ENCODE data around the gene PARP15. TPM values are rescaled to one million over a fixed set of nuclear protein-coding genes. Genes with fewer than 3 reads are reported as not detected.
"Not testable (repeated sequence)": the region's sequence is repeated elsewhere in the genome, so short reads cannot be mapped to it uniquely, and the experiment has no call there.

Gene PARP15
- polyA plus RNA-seq, 4 donors, result 0.21 to 0.36 (median 0.28) TPM

GRCh38 chr3:122661633-122662032 lies 84.2 kb downstream of the PARP15 start:
- no peak for DNase-seq (ENCODE audit: low read depth in 4 of 4, low spot score in 3 of 4)

DNA sequence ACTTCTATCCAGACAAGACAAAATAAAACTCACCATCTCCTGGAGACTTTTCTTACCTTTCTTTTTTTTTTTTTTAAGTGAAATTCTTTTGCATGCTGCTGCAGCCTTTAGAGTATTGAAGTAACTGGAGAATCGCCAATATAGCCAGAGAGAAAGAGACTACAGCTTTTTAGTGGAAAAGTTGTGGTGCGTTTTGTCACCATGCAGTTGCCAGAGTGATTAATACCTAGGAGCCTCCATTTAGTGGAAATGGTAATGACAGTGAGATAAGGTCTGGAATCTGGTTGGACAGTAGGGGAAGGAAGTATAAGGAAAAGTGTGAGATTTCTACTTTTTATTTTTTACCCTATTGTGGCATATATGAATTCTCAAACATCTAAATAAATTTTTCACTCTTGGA lies 85.1 kb downstream of the PARP15 start:
- no peak for DNase-seq (ENCODE audit: low read depth in 4 of 4, low spot score in 3 of 4)

DNA sequence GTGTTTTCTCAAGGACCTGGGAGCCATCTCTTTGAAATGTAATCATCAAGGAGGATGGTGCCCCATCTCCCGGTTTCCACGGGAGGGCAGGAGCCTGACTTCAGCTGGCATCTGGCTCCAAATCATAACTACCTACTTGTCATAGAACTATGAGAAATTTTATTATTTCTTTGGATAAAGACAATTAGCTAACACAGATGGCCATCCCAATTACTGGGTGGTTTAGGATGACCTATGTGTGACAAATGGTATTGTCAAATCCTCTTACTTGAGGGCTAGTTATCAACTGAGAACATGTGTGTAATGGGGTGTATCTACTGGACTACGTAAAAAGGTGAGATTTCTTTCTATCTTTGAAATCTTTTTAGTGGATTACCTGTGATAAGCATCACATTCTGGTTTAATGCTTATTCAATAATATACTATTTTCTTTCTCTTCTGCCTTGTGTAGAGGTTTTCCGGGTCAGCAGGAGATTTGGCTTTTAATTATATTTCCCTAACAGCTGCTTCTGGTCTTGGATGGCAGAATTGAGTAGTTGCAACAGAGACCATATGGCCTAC lies 87.9 kb downstream of the PARP15 start:
- no peak for DNase-seq (ENCODE audit: low read depth in 4 of 4, low spot score in 3 of 4)

- no peak for DNase-seq (ENCODE audit: low read depth in 4 of 4, low spot score in 3 of 4)
Observed at GRCh38 chr3:122665881-122666280, 88.4 kb downstream of the PARP15 start.

- DNase-seq (ENCODE audit: low read depth in 4 of 4, low spot score in 3 of 4), result no peak
Observed at GRCh38 chr3:122668930-122669730, 91.7 kb downstream of the PARP15 start.

- no peak for DNase-seq (ENCODE audit: low read depth in 4 of 4, low spot score in 3 of 4)
Observed at GRCh38 chr3:122671553-122671952, 94.1 kb downstream of the PARP15 start.

- DNase-seq (ENCODE audit: low read depth in 4 of 4, low spot score in 3 of 4), result no peak
Observed at GRCh38 chr3:122674339-122674738, 96.9 kb downstream of the PARP15 start.

- DNase-seq (ENCODE audit: low read depth in 4 of 4, low spot score in 3 of 4), result no peak
Observed at GRCh38 chr3:122676759-122677158, 99.3 kb downstream of the PARP15 start.

GRCh38 chr3:122677216-122677615 lies 99.8 kb downstream of the PARP15 start:
- DNase-seq (ENCODE audit: low read depth in 4 of 4, low spot score in 3 of 4), result no peak

- no peak for DNase-seq (ENCODE audit: low read depth in 4 of 4, low spot score in 3 of 4)
Observed at GRCh38 chr3:122678506-122678905, 101.1 kb downstream of the PARP15 start.

GRCh38 chr3:122679085-122679881 lies 101.8 kb downstream of the PARP15 start:
- peak; percentile 70 to 77 (median 74) for DNase-seq (ENCODE audit: low read depth in 4 of 4, low spot score in 3 of 4)

- DNase-seq (ENCODE audit: low read depth in 4 of 4, low spot score in 3 of 4), result peak in 1 of 4 donors; percentile 5
Observed at GRCh38 chr3:122679882-122680474, 102.5 kb downstream of the PARP15 start.

GRCh38 chr3:122680475-122681283 lies 103.2 kb downstream of the PARP15 start, which contains the start of gene PARP14:
TSS of gene PARP14 (plus strand) at chr3:122680839. CDS start at chr3:122680884, 45 bp downstream.
- DNase-seq (ENCODE audit: low read depth in 4 of 4, low spot score in 3 of 4), result peak in 3 of 4 donors; percentile 61 to 71 (median 63)

DNA sequence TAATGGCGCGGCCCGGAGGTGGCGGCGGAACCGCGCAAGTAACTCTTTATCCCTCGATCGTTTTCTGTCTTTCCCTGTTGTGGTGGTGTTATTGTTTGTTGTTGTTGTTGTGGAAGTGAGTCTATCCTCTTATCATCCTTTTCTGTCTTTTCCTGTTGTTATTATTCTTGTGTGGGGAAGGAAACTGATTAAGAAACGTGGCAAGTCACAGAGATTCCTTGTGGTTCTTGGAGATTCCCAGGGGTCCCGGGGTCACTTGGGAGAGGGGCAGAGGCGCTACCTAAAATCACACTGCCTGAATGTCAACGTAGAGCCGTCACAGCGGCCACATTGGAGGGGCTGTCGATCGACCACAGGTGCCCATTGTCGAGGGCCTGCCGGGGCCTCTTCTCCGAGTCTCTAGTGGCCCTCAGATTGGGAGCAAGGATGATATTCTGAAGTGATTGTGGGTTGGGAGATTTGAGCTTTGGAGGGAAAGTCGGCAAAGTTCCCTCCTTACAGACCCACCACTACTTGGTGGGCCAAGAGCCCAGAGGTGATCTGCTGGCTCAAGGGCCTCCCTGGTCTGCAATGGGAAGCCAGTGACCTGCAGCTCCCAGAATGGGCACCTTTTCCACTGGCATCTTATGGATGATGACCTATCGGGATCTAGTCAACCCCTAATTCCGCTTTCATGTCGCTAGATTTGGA lies 104.0 kb downstream of the PARP15 start:
- DNase-seq (ENCODE audit: low read depth in 4 of 4, low spot score in 3 of 4), result peak in 1 of 4 donors; percentile 12

GRCh38 chr3:122681974-122682409 lies 104.5 kb downstream of the PARP15 start:
- no peak for DNase-seq (ENCODE audit: low read depth in 4 of 4, low spot score in 3 of 4)

DNA sequence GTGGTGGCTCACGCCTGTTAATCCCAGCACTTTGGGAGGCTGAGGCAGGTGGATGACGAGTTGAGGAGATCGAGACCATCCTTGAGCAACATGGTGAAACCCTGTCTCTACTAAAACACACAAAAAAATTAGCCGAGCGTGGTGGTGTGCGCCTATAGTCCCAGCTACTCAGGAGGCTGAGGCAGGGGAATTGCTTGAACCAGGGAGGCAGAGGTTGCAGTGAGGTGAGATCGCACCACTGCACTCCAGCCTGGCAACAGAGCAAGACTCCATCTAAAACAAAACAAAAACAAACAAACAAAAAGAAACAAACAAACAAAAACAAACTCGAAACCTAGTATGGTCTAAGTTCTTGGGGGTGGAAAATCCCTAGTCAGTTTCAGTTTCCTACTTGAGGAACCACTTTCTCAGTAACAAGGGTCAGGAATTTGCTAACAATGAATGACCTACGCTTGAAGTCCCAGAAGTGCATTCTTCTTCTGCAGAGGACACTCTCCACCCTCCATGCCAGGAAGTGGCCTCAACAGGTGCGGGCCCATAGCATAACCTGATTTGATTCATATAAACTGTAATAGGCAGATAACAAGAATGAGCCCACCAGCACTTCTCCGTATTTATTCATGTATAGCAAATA lies 105.4 kb downstream of the PARP15 start:
- not testable (repeated sequence) for DNase-seq (ENCODE audit: low read depth in 4 of 4, low spot score in 3 of 4)

- DNase-seq (ENCODE audit: low read depth in 4 of 4, low spot score in 3 of 4), result no peak
Observed at GRCh38 chr3:122687298-122687697, 109.8 kb downstream of the PARP15 start.

Data from right renal pelvis (tissue), 4 donors.